Suprapubic skin (tissue), 3 donors: ENCODE measurements around the gene KLHL30.

Experiments used
- EP300 ChIP-seq: sonication (generic); formaldehyde crosslinking; IDR thresholded peaks from one replicate; pipeline ENCODE4 v1.6.1; 2017; ENCODE audit warnings: antibody characterized with exemption
- TF ChIP-seq, protein P1 (sequence below), 2 donors: fragments of 200-600 bp in 1 of 2; fragments of 450-650 bp in 1 of 2; sonication (generic) in 1 of 2; IDR thresholded peaks; one replicate each; pipeline ENCODE4 v1.5.1; 2016 to 2019; ENCODE audit warnings: antibody characterized with exemption in 2 of 2, mild to moderate bottlenecking in 1 of 2, moderate library complexity in 1 of 2

DNA sequence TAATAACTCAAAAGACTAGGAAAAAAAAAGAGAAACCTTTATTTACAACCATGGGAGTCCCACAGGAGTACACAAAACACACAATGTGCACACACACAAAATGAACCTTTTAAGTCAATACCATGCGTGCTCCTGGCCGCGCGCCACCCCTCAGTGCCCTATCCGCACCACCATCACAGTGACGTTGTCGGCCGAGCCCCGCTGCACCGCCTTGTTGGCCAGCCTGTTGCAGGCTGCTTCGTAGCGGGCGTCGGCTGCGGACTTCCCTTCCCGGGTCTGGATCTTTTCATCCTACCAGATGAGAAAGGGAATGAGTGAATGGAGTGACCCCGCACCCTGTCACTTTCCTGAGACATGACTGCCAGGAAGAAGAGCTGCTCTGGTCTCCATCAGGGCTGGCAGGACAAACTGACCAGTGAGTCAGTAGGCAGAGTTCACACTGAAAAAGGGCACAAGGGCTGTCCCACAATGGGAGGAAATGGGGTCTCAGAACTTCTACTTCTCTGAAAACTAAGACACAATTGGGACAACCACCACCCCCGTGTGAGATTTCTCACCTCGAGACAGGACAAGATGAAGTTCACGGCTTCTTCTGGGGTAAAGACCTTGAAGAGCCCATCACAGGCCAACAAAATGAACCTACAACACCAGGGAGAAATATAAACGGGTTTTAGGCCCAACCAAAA, 32.1 kb downstream of the KLHL30 start:
- TF ChIP-seq, protein P1, sequence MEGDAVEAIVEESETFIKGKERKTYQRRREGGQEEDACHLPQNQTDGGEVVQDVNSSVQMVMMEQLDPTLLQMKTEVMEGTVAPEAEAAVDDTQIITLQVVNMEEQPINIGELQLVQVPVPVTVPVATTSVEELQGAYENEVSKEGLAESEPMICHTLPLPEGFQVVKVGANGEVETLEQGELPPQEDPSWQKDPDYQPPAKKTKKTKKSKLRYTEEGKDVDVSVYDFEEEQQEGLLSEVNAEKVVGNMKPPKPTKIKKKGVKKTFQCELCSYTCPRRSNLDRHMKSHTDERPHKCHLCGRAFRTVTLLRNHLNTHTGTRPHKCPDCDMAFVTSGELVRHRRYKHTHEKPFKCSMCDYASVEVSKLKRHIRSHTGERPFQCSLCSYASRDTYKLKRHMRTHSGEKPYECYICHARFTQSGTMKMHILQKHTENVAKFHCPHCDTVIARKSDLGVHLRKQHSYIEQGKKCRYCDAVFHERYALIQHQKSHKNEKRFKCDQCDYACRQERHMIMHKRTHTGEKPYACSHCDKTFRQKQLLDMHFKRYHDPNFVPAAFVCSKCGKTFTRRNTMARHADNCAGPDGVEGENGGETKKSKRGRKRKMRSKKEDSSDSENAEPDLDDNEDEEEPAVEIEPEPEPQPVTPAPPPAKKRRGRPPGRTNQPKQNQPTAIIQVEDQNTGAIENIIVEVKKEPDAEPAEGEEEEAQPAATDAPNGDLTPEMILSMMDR (IDR thresholded peaks at IDR 0.05), result no peak
- TF ChIP-seq EP300, result no peak
